Large intestine (tissue), 3 donors: ENCODE results near the gene CDH12. TPM values are rescaled to one million over a fixed set of nuclear protein-coding genes. Genes with fewer than 3 reads are reported as not detected.

Experiments used
- DNase-seq, 2 donors: peaks; one replicate each; pipeline versions ENCODE4 v3.0.0 to v3.0.0-alpha.2; 2013
- H3K27ac ChIP-seq: one replicate; pipeline ENCODE4 v1.5.1; 2013; ENCODE audit warnings: low read length
- H3K27me3 ChIP-seq: 2 replicates; pipeline ENCODE4 v1.6.1; 2013; ENCODE audit warnings: low read length; ENCODE audit not compliant: control insufficient read depth, insufficient read depth
- H3K36me3 ChIP-seq: 2 replicates; pipeline ENCODE4 v1.6.1; 2013; ENCODE audit warnings: low read length; ENCODE audit not compliant: control insufficient read depth, insufficient read depth
- H3K4me1 ChIP-seq: one replicate; pipeline ENCODE4 v1.6.1; 2013; ENCODE audit warnings: low read length; ENCODE audit not compliant: control insufficient read depth, insufficient read depth
- H3K4me3 ChIP-seq: one replicate; pipeline ENCODE4 v1.5.1; 2013; ENCODE audit warnings: low read length
- H3K9me3 ChIP-seq: one replicate; pipeline ENCODE4 v1.6.1; 2013; ENCODE audit warnings: mild to moderate bottlenecking, low read depth, low read length, moderate library complexity; ENCODE audit not compliant: control insufficient read depth
- WGBS: methylation state at CpG from one replicate; pipeline ENCODE4 v1.1.5; 2013; ENCODE audit warnings: low lambda C conversion rate; ENCODE audit not compliant: insufficient coverage; 5-methylcytosine and 5-hydroxymethylcytosine counted together
- polyA plus RNA-seq: library from polyadenylated mRNA; unstranded; fragments of 120-200 nt; gene quantifications from one replicate; pipeline ENCODE4 v1.2.1, GENCODE V29; 2013

Gene CDH12
- polyA plus RNA-seq, 1 donor: 1.1 TPM

DNA sequence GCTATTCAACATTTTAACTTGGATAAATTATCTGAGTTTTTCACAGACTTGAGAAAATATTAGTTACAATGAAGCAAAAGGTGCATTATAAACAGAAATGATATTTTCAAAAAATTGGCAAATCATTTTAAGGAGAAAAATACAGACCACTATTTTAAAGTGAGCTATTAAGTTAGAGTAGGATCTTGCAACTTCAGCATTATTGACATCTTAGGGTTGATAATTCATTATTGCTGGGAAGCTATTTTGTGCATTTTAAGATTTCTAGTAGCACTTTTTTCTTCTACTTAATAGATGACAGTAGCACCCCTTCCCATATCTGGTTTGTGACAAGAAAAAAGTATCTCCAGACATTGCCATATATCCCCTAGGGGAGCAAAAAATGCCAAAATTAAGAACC is 774.1 kb downstream of the CDH12 start:
- no peak overlapping the region for H3K4me3 ChIP-seq
- H3K36me3 ChIP-seq: no peaks in the 10 kb centered on the region
- DNase-seq: no peak
- H3K4me1 ChIP-seq: no peaks in the 10 kb centered on the region
- no peak overlapping the region for H3K27ac ChIP-seq
- no peaks in the 10 kb centered on the region for H3K9me3 ChIP-seq
- no peaks in the 10 kb centered on the region for H3K27me3 ChIP-seq

DNA sequence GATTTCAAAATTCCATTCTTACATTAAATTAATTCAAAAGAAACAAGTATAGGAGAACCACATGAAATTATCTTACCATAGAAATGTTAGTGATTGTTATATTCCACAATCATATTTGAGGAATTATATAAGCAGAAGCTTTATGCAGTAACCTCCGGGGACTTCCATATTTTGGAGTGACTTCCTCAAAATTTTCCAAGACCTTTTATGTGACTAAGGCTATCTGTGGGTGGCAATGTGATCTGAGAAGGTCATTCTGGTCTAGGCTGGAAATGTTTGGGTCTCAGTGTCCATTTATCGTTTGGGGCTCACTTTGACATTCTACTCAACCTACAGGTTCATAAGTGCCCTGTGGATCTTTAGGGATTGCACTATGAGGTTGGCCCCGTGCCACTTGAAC is 776.6 kb downstream of the CDH12 start:
- no CpG with 5 or more reads among the region's 3 CpGs for WGBS
- no peak for DNase-seq
- no peaks in the 10 kb centered on the region for H3K27me3 ChIP-seq
- no peaks in the 10 kb centered on the region for H3K36me3 ChIP-seq
- H3K4me3 ChIP-seq: no peak overlapping the region
- no peaks in the 10 kb centered on the region for H3K9me3 ChIP-seq
- H3K4me1 ChIP-seq: no peaks in the 10 kb centered on the region
- no peak overlapping the region for H3K27ac ChIP-seq

DNA sequence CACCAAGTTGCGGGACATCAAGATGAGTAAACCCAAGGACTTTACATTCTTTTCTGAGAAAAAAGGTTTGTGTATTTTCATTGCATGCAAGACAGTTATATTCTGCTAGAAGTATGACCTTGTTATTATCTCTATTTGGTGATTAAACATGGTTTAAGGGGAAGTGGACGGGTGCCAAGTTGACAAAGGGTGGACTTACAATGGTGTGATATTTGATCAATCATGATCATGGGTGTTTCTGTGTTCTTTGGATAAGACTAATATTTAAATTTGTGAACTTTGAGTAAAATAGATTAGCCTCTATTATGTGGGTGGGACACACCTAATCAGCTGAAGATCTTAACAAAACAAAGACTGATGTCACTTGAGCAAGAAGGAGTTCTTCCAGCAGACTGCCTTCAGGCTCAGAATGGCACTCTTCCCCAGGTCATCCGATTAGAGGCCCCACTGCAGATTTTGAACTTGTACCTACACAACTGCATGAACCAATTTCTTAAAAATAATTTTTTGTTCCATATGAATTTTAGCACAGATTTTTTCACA is 782.9 kb downstream of the CDH12 start:
- H3K9me3 ChIP-seq: no peaks in the 10 kb centered on the region
- DNase-seq: peak in 1 of 2 donors; percentile 30
- no peak overlapping the region for H3K27ac ChIP-seq
- no peaks in the 10 kb centered on the region for H3K27me3 ChIP-seq
- no peaks in the 10 kb centered on the region for H3K4me1 ChIP-seq
- no peak overlapping the region for H3K4me3 ChIP-seq
- no peaks in the 10 kb centered on the region for H3K36me3 ChIP-seq
- WGBS: 55% methylated on average over 2 of the region's 3 CpGs

DNA sequence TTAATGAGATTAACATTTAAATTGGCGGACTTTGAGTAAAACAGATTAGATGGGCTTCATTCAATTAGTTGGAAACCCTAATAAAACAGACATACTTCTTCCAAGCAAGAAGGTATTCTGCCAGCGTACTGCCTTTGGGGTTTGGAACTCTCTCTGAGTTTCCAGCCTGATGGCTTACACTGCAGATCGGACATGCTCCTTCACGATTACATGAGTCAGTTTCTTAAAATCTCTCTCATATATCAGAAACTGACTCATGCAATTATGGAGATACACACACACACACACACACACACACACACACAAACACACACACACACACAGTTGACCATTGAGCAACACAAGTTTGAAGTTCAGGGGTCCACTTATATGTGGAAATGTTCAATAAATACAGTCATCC is 789.4 kb downstream of the CDH12 start:
- H3K27me3 ChIP-seq: no peaks in the 10 kb centered on the region
- peaks cover 2% of the 10 kb centered on the region for H3K4me1 ChIP-seq
- WGBS: no CpG with 5 or more reads among the region's 4 CpGs
- H3K27ac ChIP-seq: no peak overlapping the region
- H3K9me3 ChIP-seq: no peaks in the 10 kb centered on the region
- H3K4me3 ChIP-seq: no peak overlapping the region
- no peak for DNase-seq
- H3K36me3 ChIP-seq: no peaks in the 10 kb centered on the region

DNA sequence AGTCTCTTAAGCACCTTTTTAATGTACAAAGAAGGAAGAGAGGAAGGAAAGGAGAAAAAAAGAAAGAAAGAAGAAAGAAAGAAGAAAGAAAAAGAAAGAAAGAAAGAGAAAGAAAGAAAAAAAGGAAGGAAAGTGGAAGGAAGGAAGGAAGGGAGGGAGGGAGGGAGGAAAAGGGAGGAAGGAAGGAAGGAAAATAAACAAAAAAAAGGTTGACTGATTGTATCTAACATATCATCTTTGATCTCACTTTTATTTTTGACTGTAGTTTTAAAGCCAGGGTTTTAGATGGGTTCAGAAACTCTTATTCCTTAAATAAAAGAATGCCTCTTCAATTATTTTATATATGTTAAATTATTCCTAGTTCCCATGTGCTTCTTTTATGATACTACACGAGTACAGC is 794.5 kb downstream of the CDH12 start:
- Histone ChIP-seq H3K4me1 (peaks cover 2% of the 10 kb centered on the region), H3K27ac (no peak overlapping the region), H3K27me3 (no peaks in the 10 kb centered on the region), H3K4me3 (no peak overlapping the region), H3K36me3 (no peaks in the 10 kb centered on the region), H3K9me3 (no peaks in the 10 kb centered on the region)
- 73% methylated on average over 1 of the region's 1 CpG for WGBS
- DNase-seq: no peak

DNA sequence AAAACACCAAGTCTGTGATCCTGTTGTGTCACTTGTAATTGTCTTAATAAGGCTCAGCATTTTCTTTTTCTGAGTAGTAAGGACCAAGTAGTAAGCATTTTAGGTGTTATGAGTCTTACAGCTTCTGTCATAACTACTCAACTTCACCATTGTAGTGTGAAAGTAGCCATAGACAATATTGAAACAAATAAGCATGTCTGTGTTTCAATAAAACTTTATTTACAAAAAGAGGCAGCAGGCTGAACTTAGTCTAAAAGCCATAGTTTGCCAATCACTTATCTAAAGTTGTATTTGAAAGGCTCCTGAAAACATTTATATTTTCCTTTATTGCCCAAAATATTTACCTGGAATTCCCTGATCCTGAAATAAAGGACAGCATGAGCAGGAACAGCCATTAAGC is 796.1 kb downstream of the CDH12 start:
- DNase-seq: no peak
- H3K27me3 ChIP-seq: no peaks in the 10 kb centered on the region
- H3K9me3 ChIP-seq: no peaks in the 10 kb centered on the region
- no peaks in the 10 kb centered on the region for H3K36me3 ChIP-seq
- H3K27ac ChIP-seq: no peak overlapping the region
- peaks cover 2% of the 10 kb centered on the region for H3K4me1 ChIP-seq
- no peak overlapping the region for H3K4me3 ChIP-seq

DNA sequence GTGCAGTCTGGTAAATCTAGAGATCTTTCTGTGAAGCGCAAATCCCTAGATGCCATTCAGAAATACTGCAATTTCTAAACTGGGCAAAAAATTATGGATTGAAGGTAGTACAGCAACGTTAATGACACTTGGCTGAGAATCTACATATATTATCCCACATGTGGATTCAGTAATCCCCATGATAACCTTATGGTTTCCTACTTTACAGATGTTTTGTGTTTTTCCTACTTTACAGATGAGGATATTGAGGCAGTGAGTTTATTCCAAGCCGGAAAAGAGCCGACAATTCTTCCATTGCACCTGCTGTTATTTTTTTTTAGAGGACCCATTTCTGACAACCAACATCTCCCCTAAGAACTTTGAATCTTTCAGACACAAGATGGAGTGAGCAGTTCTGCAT is 796.5 kb downstream of the CDH12 start:
- Histone ChIP-seq H3K4me1 (no peaks in the 10 kb centered on the region), H3K27ac (no peak overlapping the region), H3K9me3 (no peaks in the 10 kb centered on the region), H3K27me3 (no peaks in the 10 kb centered on the region), H3K36me3 (no peaks in the 10 kb centered on the region), H3K4me3 (no peak overlapping the region)
- WGBS: 100% methylated on average over 2 of the region's 4 CpGs
- no peak for DNase-seq

DNA sequence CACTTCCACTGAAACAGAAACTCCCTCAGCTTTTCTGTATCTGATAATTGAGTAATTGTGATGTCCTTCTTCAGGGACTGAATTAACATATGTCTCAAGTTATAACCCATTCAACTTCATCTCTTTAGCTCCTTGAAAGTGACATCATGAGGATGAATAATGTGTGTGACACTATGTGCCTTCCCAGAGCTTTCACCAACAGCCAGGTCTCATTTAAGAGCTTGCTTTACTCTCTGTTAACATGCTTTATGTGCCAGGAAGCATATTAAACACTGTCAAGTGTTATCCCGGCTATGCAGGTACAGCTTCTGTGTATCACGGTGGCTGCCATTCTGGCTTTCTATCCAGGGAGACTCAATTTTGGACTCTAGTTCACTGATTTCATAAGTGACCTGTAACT is 799.9 kb downstream of the CDH12 start:
- WGBS: no CpG with 5 or more reads among the region's 2 CpGs
- H3K27me3 ChIP-seq: no peaks in the 10 kb centered on the region
- H3K27ac ChIP-seq: no peak overlapping the region
- no peaks in the 10 kb centered on the region for H3K36me3 ChIP-seq
- H3K4me3 ChIP-seq: no peak overlapping the region
- no peaks in the 10 kb centered on the region for H3K9me3 ChIP-seq
- no peaks in the 10 kb centered on the region for H3K4me1 ChIP-seq
- DNase-seq: no peak

DNA sequence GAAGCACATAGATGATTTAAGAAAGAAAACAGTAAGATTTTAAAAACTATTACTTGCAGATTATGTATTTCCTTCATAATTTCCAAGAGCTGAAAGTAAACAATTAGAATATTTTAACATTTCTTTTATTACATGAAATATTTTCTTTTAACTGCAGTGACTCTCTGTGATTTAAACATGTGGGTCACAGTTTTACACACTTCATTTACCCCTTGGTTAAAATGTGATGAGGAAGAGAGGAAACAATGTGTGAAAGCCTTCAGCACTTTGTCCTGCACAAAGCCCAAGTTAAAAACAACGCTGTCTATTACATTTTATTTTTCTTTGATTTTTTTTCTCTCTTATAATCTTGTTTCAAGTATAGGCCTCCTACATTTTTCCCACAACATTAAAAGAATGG is 801.3 kb downstream of the CDH12 start:
- Histone ChIP-seq H3K27ac (no peak overlapping the region), H3K4me3 (no peak overlapping the region), H3K27me3 (no peaks in the 10 kb centered on the region), H3K4me1 (no peaks in the 10 kb centered on the region), H3K36me3 (no peaks in the 10 kb centered on the region), H3K9me3 (no peaks in the 10 kb centered on the region)
- 86% methylated on average over 1 of the region's 1 CpG for WGBS
- no peak for DNase-seq

DNA sequence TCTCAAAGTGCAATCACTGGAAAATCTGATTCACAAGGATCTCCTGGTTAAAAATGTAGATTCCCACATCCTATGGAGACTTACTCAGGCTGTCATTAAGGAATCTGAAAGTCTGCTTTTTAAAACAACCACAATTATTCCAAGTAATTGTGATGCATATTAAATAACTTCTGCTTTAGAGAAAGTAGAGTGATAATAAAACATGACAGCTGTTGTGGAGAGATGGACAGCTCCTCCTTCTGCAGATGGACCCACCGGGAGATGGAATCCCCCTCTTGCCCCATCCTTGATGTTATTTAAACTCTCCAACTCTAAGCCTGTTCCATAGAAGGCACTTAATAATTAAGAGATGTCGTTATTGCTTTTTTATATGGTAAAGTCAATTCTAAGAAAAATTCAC is 802.2 kb downstream of the CDH12 start:
- Histone ChIP-seq H3K27ac (no peak overlapping the region), H3K36me3 (no peaks in the 10 kb centered on the region), H3K27me3 (no peaks in the 10 kb centered on the region), H3K4me1 (no peaks in the 10 kb centered on the region), H3K9me3 (no peaks in the 10 kb centered on the region), H3K4me3 (no peak overlapping the region)
- DNase-seq: no peak
- 78% methylated on average over 1 of the region's 2 CpGs for WGBS

DNA sequence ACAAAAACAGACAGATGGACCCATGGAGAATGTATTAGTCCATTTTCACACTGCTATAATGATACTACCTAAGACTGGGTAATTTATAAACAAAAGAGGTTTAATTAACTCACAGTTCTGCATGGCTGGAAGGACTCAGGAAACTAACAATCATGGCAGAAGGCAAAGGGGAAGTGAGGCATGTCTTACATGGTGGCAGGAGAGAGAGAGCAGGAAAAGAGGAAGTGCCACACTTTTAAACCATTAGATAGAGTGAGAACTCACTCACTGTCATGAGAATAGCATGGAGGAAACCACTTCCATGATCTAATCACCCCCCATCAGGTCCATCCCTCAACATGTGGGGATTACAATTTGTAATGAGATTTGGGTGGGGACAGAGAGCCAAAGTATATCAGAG is 808.9 kb downstream of the CDH12 start:
- no peak for DNase-seq
- H3K4me1 ChIP-seq: no peaks in the 10 kb centered on the region
- no peaks in the 10 kb centered on the region for H3K36me3 ChIP-seq
- no peak overlapping the region for H3K27ac ChIP-seq
- no peaks in the 10 kb centered on the region for H3K27me3 ChIP-seq
- H3K4me3 ChIP-seq: no peak overlapping the region
- H3K9me3 ChIP-seq: no peaks in the 10 kb centered on the region
